Sigmoid colon (tissue), 7 donors: ENCODE data around the gene PAPPA. TPM values are rescaled to one million over a fixed set of nuclear protein-coding genes. Genes with fewer than 3 reads are reported as not detected.

Source experiments
- DNase-seq: peaks from one replicate; pipeline ENCODE4 v3.0.0-alpha.2; 2019
- H3K27ac ChIP-seq, 4 donors: fragments of 200-600 bp; sonication (generic); one replicate each; pipeline ENCODE4 v1.5.1; 2016 to 2019; ENCODE audit warnings: mild to moderate bottlenecking in 1 of 4
- H3K27me3 ChIP-seq, 3 donors: fragments of 200-600 bp; sonication (generic); one replicate each; pipeline ENCODE4 v1.5.1; 2019; ENCODE audit warnings: mild to moderate bottlenecking in 1 of 3
- H3K36me3 ChIP-seq, 4 donors: fragments of 200-600 bp; sonication (generic); one replicate each; pipeline ENCODE4 v1.5.1; 2016 to 2019
- H3K4me1 ChIP-seq, 4 donors: fragments of 200-600 bp; sonication (generic); one replicate each; pipeline ENCODE4 v1.5.1; 2017 to 2019
- H3K4me3 ChIP-seq, 4 donors: fragments of 200-600 bp; sonication (generic); one replicate each; pipeline ENCODE4 v1.5.1; 2017 to 2019; ENCODE audit warnings: mild to moderate bottlenecking in 2 of 4, moderate library complexity in 1 of 4
- H3K9me3 ChIP-seq, 4 donors: fragments of 200-600 bp in 3 of 4; sonication (generic) in 3 of 4; one replicate each; pipeline versions ENCODE4 v1.5.1 to v1.6.1; 2013 to 2019
- EP300 ChIP-seq, 4 donors: sonication (generic); formaldehyde crosslinking; IDR thresholded peaks; one replicate each; pipeline ENCODE4 v1.6.1; 2017; ENCODE audit warnings: antibody characterized with exemption in 4 of 4
- POLR2A ChIP-seq, 2 donors: fragments of 450-650 bp; IDR thresholded peaks; one replicate each; pipeline ENCODE4 v1.6.1; 2016; ENCODE audit warnings: antibody characterized with exemption in 2 of 2, mild to moderate bottlenecking in 2 of 2, moderate library complexity in 2 of 2
- POLR2AphosphoS5 ChIP-seq, 4 donors: sonication (generic); formaldehyde crosslinking; IDR thresholded peaks; one replicate each; pipeline ENCODE4 v1.6.1; 2017; ENCODE audit warnings: antibody characterized with exemption in 4 of 4
- WGBS, 2 donors: extraction: QIAGEN DNeasy Blood & Tissue Kit; methylation state at CpG; one replicate each; pipeline ENCODE4 v1.1.7; 2013; 5-methylcytosine and 5-hydroxymethylcytosine counted together
- intact Hi-C: fragments of 100-400 bp; cut with DNase I; formaldehyde crosslinking; loops from one replicate; pipeline ENCODE4 v1.15.1; 2023
- polyA plus RNA-seq, 3 donors: library from polyadenylated mRNA; stranded (reverse); fragments of 200-250 nt; gene quantifications; one replicate each; pipeline ENCODE4 v1.2.3, GENCODE V29; 2013
- total RNA-seq, 4 donors: library from RNA; depleted of rRNA; stranded (reverse); fragments of >200 nt; gene quantifications; one replicate each; pipeline ENCODE4 v1.1.0, GENCODE V29; 2016
- TF ChIP-seq, protein P1 (sequence below), 4 experiments: fragments of 450-650 bp in 3 of 4; fragments of 200-600 bp in 1 of 4; IDR thresholded peaks; one replicate each; pipeline ENCODE4 v1.5.1; 2016 to 2019; ENCODE audit warnings: antibody characterized with exemption in 4 of 4, mild to moderate bottlenecking in 3 of 4, moderate library complexity in 2 of 4
- donor health status: healthy with polysubstance abuse.
- donor health status: Bipolar disorder and iron deficiency.
- donor health status: healthy.

Gene PAPPA
- total and polyA plus RNA-seq, 7 donors = under 0.01 to 6.6 (median 3.6) TPM

DNA sequence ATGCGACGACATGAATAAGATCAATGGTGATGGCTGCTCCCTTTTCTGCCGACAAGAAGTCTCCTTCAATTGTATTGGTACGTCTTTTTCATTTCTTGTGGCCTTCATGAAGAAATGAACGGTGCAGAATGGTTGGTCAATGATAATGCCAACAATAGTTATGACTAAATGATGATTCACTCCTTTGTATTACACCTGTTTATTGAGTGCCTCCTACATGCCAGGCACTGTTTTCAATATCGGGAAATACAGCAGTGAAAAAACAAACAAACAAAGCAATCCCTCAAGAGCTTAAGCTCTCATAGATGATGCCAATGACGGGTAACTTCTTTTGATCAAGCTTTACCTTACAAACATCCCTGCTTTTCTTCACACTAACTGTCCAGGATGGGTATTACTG is 117.7 kb downstream of the PAPPA start:
- TF ChIP-seq POLR2A (IDR thresholded peaks at IDR 0.05) (no peak), EP300 (IDR thresholded peaks at IDR 0.05) (no peak), POLR2AphosphoS5 (IDR thresholded peaks at IDR 0.05) (no peak)
- TF ChIP-seq, protein P1, sequence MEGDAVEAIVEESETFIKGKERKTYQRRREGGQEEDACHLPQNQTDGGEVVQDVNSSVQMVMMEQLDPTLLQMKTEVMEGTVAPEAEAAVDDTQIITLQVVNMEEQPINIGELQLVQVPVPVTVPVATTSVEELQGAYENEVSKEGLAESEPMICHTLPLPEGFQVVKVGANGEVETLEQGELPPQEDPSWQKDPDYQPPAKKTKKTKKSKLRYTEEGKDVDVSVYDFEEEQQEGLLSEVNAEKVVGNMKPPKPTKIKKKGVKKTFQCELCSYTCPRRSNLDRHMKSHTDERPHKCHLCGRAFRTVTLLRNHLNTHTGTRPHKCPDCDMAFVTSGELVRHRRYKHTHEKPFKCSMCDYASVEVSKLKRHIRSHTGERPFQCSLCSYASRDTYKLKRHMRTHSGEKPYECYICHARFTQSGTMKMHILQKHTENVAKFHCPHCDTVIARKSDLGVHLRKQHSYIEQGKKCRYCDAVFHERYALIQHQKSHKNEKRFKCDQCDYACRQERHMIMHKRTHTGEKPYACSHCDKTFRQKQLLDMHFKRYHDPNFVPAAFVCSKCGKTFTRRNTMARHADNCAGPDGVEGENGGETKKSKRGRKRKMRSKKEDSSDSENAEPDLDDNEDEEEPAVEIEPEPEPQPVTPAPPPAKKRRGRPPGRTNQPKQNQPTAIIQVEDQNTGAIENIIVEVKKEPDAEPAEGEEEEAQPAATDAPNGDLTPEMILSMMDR (IDR thresholded peaks at IDR 0.05) = no peak
- no peaks in the 10 kb centered on the region for H3K4me1 ChIP-seq
- no peak overlapping the region for H3K27ac ChIP-seq
- 77 to 78% methylated on average over 7 of the region's 7 CpGs for WGBS, 2 donors
- H3K27me3 ChIP-seq = no peaks in the 10 kb centered on the region
- H3K36me3 ChIP-seq = no peaks in the 10 kb centered on the region
- H3K4me3 ChIP-seq = no peak overlapping the region
- intact Hi-C loops = no loop called here
- no peak for DNase-seq
- peaks cover 0 to 2% (median 0%) of the 10 kb centered on the region in 4 donors for H3K9me3 ChIP-seq

DNA sequence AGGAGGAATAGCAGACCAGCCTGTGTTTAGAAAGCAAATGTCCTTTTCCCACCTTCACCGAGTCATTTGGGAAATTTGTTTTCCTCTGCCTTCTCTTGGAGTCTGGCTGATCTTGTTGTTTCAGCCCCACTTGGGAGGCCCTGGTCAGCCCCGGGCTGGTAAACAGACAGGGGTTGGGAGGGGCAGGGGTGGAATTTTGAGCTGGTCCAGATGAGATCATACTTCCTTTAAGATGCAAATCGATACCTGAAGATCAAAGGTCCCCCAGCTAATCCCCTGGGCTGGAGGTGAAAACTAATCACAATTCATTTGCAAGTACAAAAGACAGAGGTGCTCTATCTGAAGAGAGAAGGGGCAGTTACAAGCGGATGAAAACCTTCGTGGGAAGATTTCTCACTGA is 118.4 kb downstream of the PAPPA start:
- 32 to 39% methylated on average over 5 of the region's 5 CpGs for WGBS, 2 donors
- no peak for DNase-seq
- no peaks in the 10 kb centered on the region for H3K27me3 ChIP-seq
- H3K27ac ChIP-seq = no peak overlapping the region
- peaks cover 0 to 2% (median 0%) of the 10 kb centered on the region in 4 donors for H3K9me3 ChIP-seq
- H3K4me1 ChIP-seq = no peaks in the 10 kb centered on the region
- H3K36me3 ChIP-seq = no peaks in the 10 kb centered on the region
- no peak overlapping the region for H3K4me3 ChIP-seq
- intact Hi-C loops = no loop called here
- TF ChIP-seq, protein P1 (IDR thresholded peaks at IDR 0.05) = no peak
- TF ChIP-seq EP300 (IDR thresholded peaks at IDR 0.05) = no peak
- no peak for TF ChIP-seq POLR2A (IDR thresholded peaks at IDR 0.05)
- no peak for TF ChIP-seq POLR2AphosphoS5 (IDR thresholded peaks at IDR 0.05)

DNA sequence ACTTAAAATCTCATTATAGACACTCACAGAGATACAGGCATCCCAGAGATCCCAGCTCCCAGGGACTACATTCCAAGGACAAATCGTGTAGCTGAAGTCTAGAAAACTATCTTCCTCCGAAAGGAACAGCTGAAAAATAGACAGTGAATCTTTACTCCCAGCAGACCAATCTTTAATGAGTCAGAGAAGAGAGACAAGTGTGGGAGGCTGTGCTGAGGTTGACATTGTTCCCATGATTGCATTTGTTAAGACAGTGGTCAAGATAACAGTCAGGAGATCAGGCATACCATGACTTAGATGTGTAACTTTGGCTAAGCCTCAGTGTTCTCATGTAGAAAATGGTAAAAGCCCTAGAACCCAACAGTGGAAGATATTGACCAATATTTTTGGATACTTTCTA is 120.7 kb downstream of the PAPPA start:
- TF ChIP-seq, protein P1 (IDR thresholded peaks at IDR 0.05) = no peak
- TF ChIP-seq EP300 (IDR thresholded peaks at IDR 0.05) (no peak), POLR2A (IDR thresholded peaks at IDR 0.05) (no peak), POLR2AphosphoS5 (IDR thresholded peaks at IDR 0.05) (no peak)
- no peak overlapping the region for H3K27ac ChIP-seq
- no peaks in the 10 kb centered on the region for H3K4me1 ChIP-seq
- intact Hi-C loops = no loop called here
- no peaks in the 10 kb centered on the region for H3K36me3 ChIP-seq
- no peak for DNase-seq
- no peaks in the 10 kb centered on the region for H3K9me3 ChIP-seq
- H3K4me3 ChIP-seq = no peak overlapping the region
- 75 to 79% methylated on average over 2 of the region's 2 CpGs for WGBS, 2 donors
- no peaks in the 10 kb centered on the region for H3K27me3 ChIP-seq

DNA sequence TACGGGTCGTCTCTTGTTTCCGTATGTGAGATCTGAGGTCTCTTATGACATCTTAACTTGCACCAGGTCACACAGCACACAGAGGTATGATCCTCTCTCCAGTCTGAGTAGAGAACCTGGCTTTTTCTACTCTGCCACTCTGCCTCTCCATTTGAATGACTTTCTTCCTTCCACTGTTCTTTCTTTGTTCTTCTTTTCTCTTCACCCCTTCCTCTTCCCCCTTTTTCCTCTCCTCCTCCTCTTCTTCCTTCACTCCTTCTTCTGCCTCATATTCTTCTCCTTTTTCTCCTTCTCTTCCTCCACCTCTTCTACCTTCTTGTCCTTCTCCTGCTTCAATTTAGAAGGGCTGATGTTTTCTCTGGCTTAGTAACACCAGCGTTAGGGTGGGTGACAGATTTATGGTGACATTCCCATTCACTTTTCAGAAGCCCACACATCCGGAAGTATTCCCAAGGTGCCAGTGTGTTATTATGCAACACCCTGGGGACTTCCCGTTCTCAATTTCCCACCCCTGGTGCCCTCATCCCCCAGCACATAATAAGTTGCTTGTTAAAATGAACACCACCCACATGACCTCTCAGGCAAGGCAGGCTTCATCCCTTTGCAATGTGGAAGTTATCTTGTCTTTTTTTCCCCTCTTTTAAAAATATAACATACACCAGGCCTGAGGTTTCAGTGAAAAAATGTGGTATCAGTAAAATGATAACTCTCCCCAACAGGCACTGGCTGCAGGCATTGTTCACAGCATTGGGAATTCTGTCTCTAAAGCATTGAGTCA is 122.0 kb downstream of the PAPPA start:
- Histone ChIP-seq H3K27ac (no peak overlapping the region), H3K4me3 (no peak overlapping the region), H3K36me3 (no peaks in the 10 kb centered on the region), H3K4me1 (no peaks in the 10 kb centered on the region), H3K9me3 (no peaks in the 10 kb centered on the region), H3K27me3 (no peaks in the 10 kb centered on the region)
- 52 to 55% methylated on average over 6 of the region's 6 CpGs for WGBS, 2 donors
- intact Hi-C loops = no loop called here
- DNase-seq = no peak
- TF ChIP-seq, protein P1 (IDR thresholded peaks at IDR 0.05) = no peak
- TF ChIP-seq POLR2A (IDR thresholded peaks at IDR 0.05) (no peak), POLR2AphosphoS5 (IDR thresholded peaks at IDR 0.05) (no peak), EP300 (IDR thresholded peaks at IDR 0.05) (no peak)

DNA sequence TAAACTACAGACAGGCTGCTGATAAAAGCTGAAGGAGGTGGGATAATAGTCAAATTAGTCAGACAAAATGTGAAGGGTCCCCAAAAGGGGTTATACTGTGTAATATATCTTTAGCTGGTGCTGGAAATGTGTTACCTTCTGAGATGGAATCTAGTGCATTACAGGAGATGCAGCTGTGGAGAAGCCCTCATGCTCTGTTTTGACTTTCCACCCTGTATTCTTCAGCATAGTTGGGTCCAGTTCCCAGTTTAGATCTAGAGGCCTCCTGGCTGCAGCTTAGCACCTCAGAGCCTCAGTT is 122.6 kb downstream of the PAPPA start:
- Histone ChIP-seq H3K4me1 (no peaks in the 10 kb centered on the region), H3K27ac (no peak overlapping the region), H3K27me3 (no peaks in the 10 kb centered on the region), H3K36me3 (no peaks in the 10 kb centered on the region), H3K9me3 (no peaks in the 10 kb centered on the region), H3K4me3 (no peak overlapping the region)
- TF ChIP-seq POLR2AphosphoS5 (IDR thresholded peaks at IDR 0.05) (no peak), EP300 (IDR thresholded peaks at IDR 0.05) (no peak), POLR2A (IDR thresholded peaks at IDR 0.05) (no peak)
- TF ChIP-seq, protein P1 (IDR thresholded peaks at IDR 0.05) = no peak
- intact Hi-C loops = no loop called here
- no peak for DNase-seq
